ENCODE data around the gene IFT172.

The IFT172 gene

GRCh38 chr2:27501042-27501441 is 11.5 kb upstream of the IFT172 start:
- no peak overlapping the region for H3K27ac ChIP-seq (ENCODE audit: low read depth, low read length)
- H3K4me1 ChIP-seq (ENCODE audit: control insufficient read depth, low read length): no peaks in the 10 kb centered on the region
- no peaks in the 10 kb centered on the region for H3F3A ChIP-seq (ENCODE audit: control insufficient read depth, insufficient read depth)
- H3K79me2 ChIP-seq (ENCODE audit: control insufficient read depth, low read length): no peaks in the 10 kb centered on the region
- H3K4me2 ChIP-seq (ENCODE audit: low read length): no peak overlapping the region
- H3K27me3 ChIP-seq (ENCODE audit: control insufficient read depth, low read length): peaks cover 23% of the 10 kb centered on the region
- H3K4me3 ChIP-seq (ENCODE audit: low read length): no peak overlapping the region
- no peak for TF ChIP-seq EZH2phosphoT487 (IDR thresholded peaks at IDR 0.05; ENCODE audit: borderline replicate concordance, low read length)
- TF ChIP-seq, protein P1, sequence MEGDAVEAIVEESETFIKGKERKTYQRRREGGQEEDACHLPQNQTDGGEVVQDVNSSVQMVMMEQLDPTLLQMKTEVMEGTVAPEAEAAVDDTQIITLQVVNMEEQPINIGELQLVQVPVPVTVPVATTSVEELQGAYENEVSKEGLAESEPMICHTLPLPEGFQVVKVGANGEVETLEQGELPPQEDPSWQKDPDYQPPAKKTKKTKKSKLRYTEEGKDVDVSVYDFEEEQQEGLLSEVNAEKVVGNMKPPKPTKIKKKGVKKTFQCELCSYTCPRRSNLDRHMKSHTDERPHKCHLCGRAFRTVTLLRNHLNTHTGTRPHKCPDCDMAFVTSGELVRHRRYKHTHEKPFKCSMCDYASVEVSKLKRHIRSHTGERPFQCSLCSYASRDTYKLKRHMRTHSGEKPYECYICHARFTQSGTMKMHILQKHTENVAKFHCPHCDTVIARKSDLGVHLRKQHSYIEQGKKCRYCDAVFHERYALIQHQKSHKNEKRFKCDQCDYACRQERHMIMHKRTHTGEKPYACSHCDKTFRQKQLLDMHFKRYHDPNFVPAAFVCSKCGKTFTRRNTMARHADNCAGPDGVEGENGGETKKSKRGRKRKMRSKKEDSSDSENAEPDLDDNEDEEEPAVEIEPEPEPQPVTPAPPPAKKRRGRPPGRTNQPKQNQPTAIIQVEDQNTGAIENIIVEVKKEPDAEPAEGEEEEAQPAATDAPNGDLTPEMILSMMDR (IDR thresholded peaks at IDR 0.05; ENCODE audit: low read depth, low read length, poor library complexity, severe bottlenecking): no peak
- no peaks in the 10 kb centered on the region for H3K9me3 ChIP-seq (ENCODE audit: control insufficient read depth, insufficient read depth, low read length)
- H3K36me3 ChIP-seq (ENCODE audit: control insufficient read depth, low read length): no peaks in the 10 kb centered on the region
- no peaks in the 10 kb centered on the region for H3K9me2 ChIP-seq (replicated peaks; ENCODE audit: control insufficient read depth, low read length)
- no peaks in the 10 kb centered on the region for H4K20me1 ChIP-seq (ENCODE audit: control insufficient read depth, insufficient read depth, low read depth, low read length)

DNA sequence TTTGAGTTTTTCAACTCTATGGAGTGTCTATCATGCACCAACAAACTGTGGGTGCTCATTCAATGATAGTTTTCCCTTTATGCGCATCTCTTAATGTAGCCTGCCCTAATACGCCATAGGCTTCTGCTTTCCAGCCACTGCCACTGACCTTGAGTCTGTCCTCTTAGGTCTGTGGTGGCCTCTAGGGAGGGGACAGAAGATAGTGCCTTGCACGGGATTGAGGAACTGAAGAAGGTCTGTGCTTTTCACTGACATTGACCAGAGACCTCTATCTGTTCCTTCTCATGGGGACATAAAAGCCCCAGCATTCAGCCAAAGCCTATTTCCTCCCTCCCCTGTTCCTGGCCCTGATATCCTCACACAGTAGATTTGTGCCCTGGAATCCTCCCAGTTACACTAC is 9.4 kb upstream of the IFT172 start:
- no peaks in the 10 kb centered on the region for H3K9me2 ChIP-seq (replicated peaks; ENCODE audit: control insufficient read depth, low read length)
- H3K27ac ChIP-seq (ENCODE audit: low read depth, low read length): no peak overlapping the region
- no peak overlapping the region for H3K4me2 ChIP-seq (ENCODE audit: low read length)
- H4K20me1 ChIP-seq (ENCODE audit: control insufficient read depth, insufficient read depth, low read depth, low read length): no peaks in the 10 kb centered on the region
- no peak overlapping the region for H3K4me3 ChIP-seq (ENCODE audit: low read length)
- H3K79me2 ChIP-seq (ENCODE audit: control insufficient read depth, low read length): no peaks in the 10 kb centered on the region
- no peaks in the 10 kb centered on the region for H3F3A ChIP-seq (ENCODE audit: control insufficient read depth, insufficient read depth)
- TF ChIP-seq, protein P1 (IDR thresholded peaks at IDR 0.05; ENCODE audit: low read depth, low read length, poor library complexity, severe bottlenecking): no peak
- no peak for TF ChIP-seq EZH2phosphoT487 (IDR thresholded peaks at IDR 0.05; ENCODE audit: borderline replicate concordance, low read length)
- H3K27me3 ChIP-seq (ENCODE audit: control insufficient read depth, low read length): peaks cover 27% of the 10 kb centered on the region
- H3K4me1 ChIP-seq (ENCODE audit: control insufficient read depth, low read length): no peaks in the 10 kb centered on the region
- no peaks in the 10 kb centered on the region for H3K36me3 ChIP-seq (ENCODE audit: control insufficient read depth, low read length)
- no peaks in the 10 kb centered on the region for H3K9me3 ChIP-seq (ENCODE audit: control insufficient read depth, insufficient read depth, low read length)

GRCh38 chr2:27497288-27497627 is 7.7 kb upstream of the IFT172 start:
- TF ChIP-seq, protein P1 (IDR thresholded peaks at IDR 0.05; ENCODE audit: low read depth, low read length, poor library complexity, severe bottlenecking): no peak
- no peak for TF ChIP-seq EZH2phosphoT487 (IDR thresholded peaks at IDR 0.05; ENCODE audit: borderline replicate concordance, low read length)
- no peaks in the 10 kb centered on the region for H3K9me2 ChIP-seq (replicated peaks; ENCODE audit: control insufficient read depth, low read length)
- H3K27me3 ChIP-seq (ENCODE audit: control insufficient read depth, low read length): peaks cover 27% of the 10 kb centered on the region

More at GRCh38 chr2:27497288-27497627, 7.7 kb upstream of the IFT172 start:
- no peak overlapping the region for H3K4me2 ChIP-seq (ENCODE audit: low read length)
- H3K27ac ChIP-seq (ENCODE audit: low read depth, low read length): no peak overlapping the region
- H3K4me1 ChIP-seq (ENCODE audit: control insufficient read depth, low read length): no peaks in the 10 kb centered on the region
- no peak overlapping the region for H3K4me3 ChIP-seq (ENCODE audit: low read length)
- H4K20me1 ChIP-seq (ENCODE audit: control insufficient read depth, insufficient read depth, low read depth, low read length): no peaks in the 10 kb centered on the region
- no peaks in the 10 kb centered on the region for H3K9me3 ChIP-seq (ENCODE audit: control insufficient read depth, insufficient read depth, low read length)
- no peaks in the 10 kb centered on the region for H3K79me2 ChIP-seq (ENCODE audit: control insufficient read depth, low read length)
- no peaks in the 10 kb centered on the region for H3K36me3 ChIP-seq (ENCODE audit: control insufficient read depth, low read length)
- H3F3A ChIP-seq (ENCODE audit: control insufficient read depth, insufficient read depth): no peaks in the 10 kb centered on the region

Measured in DOHH2 (cell line).